B cell (primary cell): ENCODE results near the gene ST6GAL1. TPM values are rescaled to one million over a fixed set of nuclear protein-coding genes. Genes with fewer than 3 reads are reported as not detected.

Experiments
- ATAC-seq: fragments of 200-7000 bp; cut with Tn5 transposase; one replicate; pipeline ENCODE4 v1.10.0; 2021; ENCODE audit warnings: low read depth, mild to moderate bottlenecking, moderate number of reproducible peaks, moderate library complexity
- CTCF ChIA-PET: fragments of 350-600 bp; sonication (Branson Sonifier 250); formaldehyde crosslinking; loops from one replicate; lab custom pipeline; 2021; ENCODE audit warnings: antibody characterized with exemption, inconsistent platforms; lab: Charles Lee
- POLR2A ChIA-PET: fragments of 350-600 bp; sonication (Branson Sonifier 250); formaldehyde crosslinking; loops from one replicate; lab custom pipeline; 2021; ENCODE audit warnings: antibody characterized with exemption; lab: Charles Lee
- DNase-seq: peaks from one replicate; pipeline ENCODE4 v3.0.0; 2013
- H2AFZ ChIP-seq: 2 replicates; pipeline ENCODE4 v1.6.1; 2012; ENCODE audit warnings: mild to moderate bottlenecking, low read depth, low read length; ENCODE audit not compliant: insufficient read depth, poor library complexity, severe bottlenecking
- H3K27ac ChIP-seq, 2 donors: 1 replicate in 1 of 2; 2 replicates in 1 of 2; pipeline ENCODE4 v1.5.1; 2012 to 2013; ENCODE audit warnings: low read length in 2 of 2, mild to moderate bottlenecking in 2 of 2, moderate library complexity in 1 of 2
- H3K27me3 ChIP-seq, 4 experiments: fragments of 200-600 bp in 1 of 4; sonication (generic) in 1 of 4; replicated peaks in 1 of 4; 1 replicate in 2 of 4; 2 replicates in 2 of 4; pipeline versions ENCODE4 v1.6.1 to v1.7.0; 2013 to 2016; ENCODE audit warnings: low read length in 3 of 4, mild to moderate bottlenecking in 2 of 4, mixed read lengths in 1 of 4, moderate library complexity in 1 of 4; ENCODE audit not compliant: insufficient read depth in 4 of 4, control insufficient read depth in 3 of 4; ENCODE audit errors: control extremely low read depth in 1 of 4
- H3K36me3 ChIP-seq, 2 experiments: replicated peaks in 1 of 2; 1 replicate in 1 of 2; 2 replicates in 1 of 2; pipeline versions ENCODE4 v1.6.1 to v1.7.1; 2013; ENCODE audit warnings: low read length in 1 of 2; ENCODE audit not compliant: insufficient read depth in 2 of 2, control insufficient read depth in 1 of 2; ENCODE audit errors: control extremely low read depth in 1 of 2, extremely low read depth in 1 of 2
- H3K4me1 ChIP-seq, 2 donors: fragments of 200-600 bp in 1 of 2; sonication (generic) in 1 of 2; 1 replicate in 1 of 2; 2 replicates in 1 of 2; pipeline versions ENCODE4 v1.5.1 to v1.6.1; 2013 to 2017; ENCODE audit warnings: low read length in 2 of 2; ENCODE audit not compliant: control insufficient read depth in 2 of 2, insufficient read depth in 2 of 2
- H3K4me2 ChIP-seq: replicated peaks from 2 replicates; pipeline ENCODE3; 2012; ENCODE audit warnings: mild to moderate bottlenecking, low read depth, low read length; ENCODE audit not compliant: poor library complexity, severe bottlenecking
- H3K4me3 ChIP-seq, 5 experiments: fragments of 200-600 bp in 1 of 5; sonication (generic) in 1 of 5; 1 replicate in 3 of 5; 2 replicates in 2 of 5; pipeline versions ENCODE4 v1.5.1 to v1.7.0; 2011 to 2016; ENCODE audit warnings: low read length in 4 of 5, mild to moderate bottlenecking in 4 of 5, low read depth in 2 of 5, control low read depth in 1 of 5, moderate library complexity in 1 of 5; ENCODE audit not compliant: insufficient read depth in 1 of 5; ENCODE audit errors: control extremely low read depth in 1 of 5, extremely low read depth in 1 of 5
- H3K79me2 ChIP-seq: fragments of 200-600 bp; sonication (generic); one replicate; pipeline ENCODE4 v1.6.0; 2016; ENCODE audit warnings: low read length; ENCODE audit not compliant: control insufficient read depth, insufficient read depth
- H3K9ac ChIP-seq: fragments of 200-600 bp; sonication (generic); 2 replicates; pipeline ENCODE4 v1.6.1; 2017; ENCODE audit warnings: mild to moderate bottlenecking, low read length, moderate library complexity
- H3K9me3 ChIP-seq, 3 donors: one replicate each; pipeline versions ENCODE4 v1.6.1 to v1.7.1; 2013; ENCODE audit warnings: low read length in 2 of 3; ENCODE audit not compliant: control insufficient read depth in 2 of 3, insufficient read depth in 1 of 3; ENCODE audit errors: control extremely low read depth in 1 of 3
- H4K20me1 ChIP-seq: 2 replicates; pipeline ENCODE4 v1.6.0; 2012; ENCODE audit warnings: mild to moderate bottlenecking, low read length; ENCODE audit not compliant: insufficient read depth, control insufficient read depth, poor library complexity, severe bottlenecking
- H3K27ac Mint-ChIP-seq: one replicate; pipeline ENCODE4 v1.8.0; 2021; ENCODE audit warnings: mixed read lengths
- H3K27me3 Mint-ChIP-seq: one replicate; pipeline ENCODE4 v1.8.0; 2021; ENCODE audit warnings: mixed read lengths
- H3K4me1 Mint-ChIP-seq: one replicate; pipeline ENCODE4 v1.8.0; 2021; ENCODE audit warnings: mixed read lengths
- H3K4me3 Mint-ChIP-seq: one replicate; pipeline ENCODE4 v1.8.0; 2021; ENCODE audit warnings: mixed read lengths
- H3K9me3 Mint-ChIP-seq: one replicate; pipeline ENCODE4 v1.8.0; 2022; ENCODE audit warnings: mixed read lengths; ENCODE audit not compliant: insufficient read depth
- EZH2 ChIP-seq: IDR thresholded peaks from 2 replicates; pipeline ENCODE4 v1.6.1; 2012; ENCODE audit warnings: borderline replicate concordance, low read depth, mild to moderate bottlenecking, moderate library complexity, low read length; ENCODE audit not compliant: insufficient read depth, poor library complexity, severe bottlenecking
- whole genome bisulfite sequencing: methylation state at CpG from one replicate; pipeline ENCODE4 v1.1.5; 2013; ENCODE audit warnings: missing lambda C conversion rate; ENCODE audit not compliant: insufficient coverage; 5-methylcytosine and 5-hydroxymethylcytosine counted together
- intact Hi-C: fragments of 100-400 bp; cut with micrococcal nuclease; formaldehyde crosslinking; loops from one replicate; pipeline ENCODE4 v1.10.0; 2022
- polyA plus RNA-seq: library from polyadenylated mRNA; depleted of rRNA; stranded (reverse); fragments of >200 nt; gene quantifications from 2 replicates; pipeline ENCODE4 v1.2.3, GENCODE V29; 2012
- total RNA-seq, 2 donors: library from RNA; stranded (reverse); fragments of 120-200 nt in 1 of 2; gene quantifications; 1 replicate in 1 of 2; 2 replicates in 1 of 2; pipeline versions ENCODE4 v1.2.3 to v1.2.4, GENCODE V29; 2013 to 2022
- TF ChIP-seq, protein P1 (sequence below): fragments of 200-600 bp; IDR thresholded peaks from one replicate; pipeline ENCODE4 v1.8.0; 2022; ENCODE audit warnings: antibody characterized with exemption, mild to moderate bottlenecking

ST6GAL1 gene
- total and polyA plus RNA-seq, 2 donors (not counting 1 experiment from before 2014, with no cell fraction given) = 174 to 563 TPM

DNA sequence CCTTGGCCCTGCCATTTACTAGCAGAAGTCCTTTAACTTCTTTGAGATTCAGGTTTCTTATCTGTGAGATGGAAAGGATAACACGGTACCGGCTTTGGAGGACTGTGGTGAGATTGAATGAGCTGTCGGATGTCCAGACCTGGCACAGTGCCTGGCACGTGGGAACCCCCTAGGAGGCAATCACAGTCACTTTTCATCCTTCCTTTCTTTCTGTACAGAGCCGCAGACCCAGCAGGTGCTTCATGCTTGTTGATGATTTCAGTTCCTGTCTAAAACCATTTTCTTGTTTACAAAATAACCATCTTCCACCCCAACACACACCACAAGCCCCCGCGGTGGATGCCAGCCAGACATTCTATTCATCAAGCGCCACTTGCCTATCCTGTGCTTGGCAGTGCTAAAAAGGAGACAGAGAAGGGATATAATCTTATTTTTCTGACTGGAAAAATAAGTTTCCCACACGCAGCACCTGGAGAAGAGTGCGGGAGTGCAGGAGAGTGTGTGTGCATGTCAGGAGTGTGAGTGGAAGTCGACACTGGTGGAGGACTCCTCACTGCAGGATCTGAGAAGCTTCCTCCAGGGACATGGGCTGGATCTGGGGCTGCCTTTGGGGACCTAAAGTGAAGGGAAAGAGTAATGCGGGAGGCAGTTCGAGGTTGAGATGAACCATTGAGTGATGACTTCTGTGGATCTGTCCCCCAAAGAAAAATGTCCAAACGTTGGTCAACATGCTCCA is 85.7 kb downstream of the ST6GAL1 start:
- Mint-ChIP-seq H3K27me3 (no peaks in the 10 kb centered on the region), H3K27ac (peak overlapping the region; percentile 90), H3K4me1 (peaks cover 92% of the 10 kb centered on the region), H3K9me3 (no peaks in the 10 kb centered on the region), H3K4me3 (peak overlapping the region; percentile 75)
- TF ChIP-seq EZH2 = no peak
- TF ChIP-seq, protein P1, sequence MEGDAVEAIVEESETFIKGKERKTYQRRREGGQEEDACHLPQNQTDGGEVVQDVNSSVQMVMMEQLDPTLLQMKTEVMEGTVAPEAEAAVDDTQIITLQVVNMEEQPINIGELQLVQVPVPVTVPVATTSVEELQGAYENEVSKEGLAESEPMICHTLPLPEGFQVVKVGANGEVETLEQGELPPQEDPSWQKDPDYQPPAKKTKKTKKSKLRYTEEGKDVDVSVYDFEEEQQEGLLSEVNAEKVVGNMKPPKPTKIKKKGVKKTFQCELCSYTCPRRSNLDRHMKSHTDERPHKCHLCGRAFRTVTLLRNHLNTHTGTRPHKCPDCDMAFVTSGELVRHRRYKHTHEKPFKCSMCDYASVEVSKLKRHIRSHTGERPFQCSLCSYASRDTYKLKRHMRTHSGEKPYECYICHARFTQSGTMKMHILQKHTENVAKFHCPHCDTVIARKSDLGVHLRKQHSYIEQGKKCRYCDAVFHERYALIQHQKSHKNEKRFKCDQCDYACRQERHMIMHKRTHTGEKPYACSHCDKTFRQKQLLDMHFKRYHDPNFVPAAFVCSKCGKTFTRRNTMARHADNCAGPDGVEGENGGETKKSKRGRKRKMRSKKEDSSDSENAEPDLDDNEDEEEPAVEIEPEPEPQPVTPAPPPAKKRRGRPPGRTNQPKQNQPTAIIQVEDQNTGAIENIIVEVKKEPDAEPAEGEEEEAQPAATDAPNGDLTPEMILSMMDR = no peak
- Histone ChIP-seq H3K27ac (peak overlapping the region; percentile 92 to 96), H3K4me2 (peak overlapping the region; percentile 62), H3K27me3 (no peaks in the 10 kb centered on the region), H4K20me1 (no peaks in the 10 kb centered on the region), H3K9ac (peak overlapping the region; percentile 7), H3K79me2 (peaks cover 99% of the 10 kb centered on the region), H2AFZ (no peak overlapping the region), H3K4me1 (peaks cover 99 to 100% of the 10 kb centered on the region in 2 donors), H3K4me3 (peak overlapping the region in 3 of 5 experiments; percentile 4 to 28 (median 28)), H3K9me3 (no peaks in the 10 kb centered on the region), H3K36me3 (peaks cover 6 to 59% of the 10 kb centered on the region in 2 experiments)
- DNase-seq (peak; percentile 91), ATAC-seq (peak; percentile 61)
- intact Hi-C loops = loop anchor here (1.0 to 10.0 kb wide), 7 partner anchors 9 to 1081 kb away; partner anchors contain the start of genes DNAJB11, ST6GAL1 and TRA2B
- CTCF ChIA-PET = interaction anchor here (1.0 to 3.7 kb wide), 14 partner anchors 10 to 166 kb away, joined by 3 to 14 read pairs (median 5); no protein-coding TSS in a partner anchor
- POLR2A ChIA-PET = interaction anchor here (0.6 to 3.0 kb wide), 13 partner anchors 9 to 123 kb away, joined by 3 to 19 read pairs (median 4); partner anchors contain the start of gene RPL39L
- 37% methylated on average over 4 of the region's 14 CpGs for WGBS
